SK-N-SH (cell line): ENCODE measurements around the gene BTG4. TPM values are rescaled to one million over a fixed set of nuclear protein-coding genes. Genes with fewer than 3 reads are reported as not detected.

ENCODE experiments used
- CTCF ChIA-PET: fragments of 300-600, 350-600 bp; formaldehyde crosslinking; extraction: SDS; loops from one replicate; lab custom pipeline; 2021; lab: Yijun Ruan, JAX
- POLR2A ChIA-PET: fragments of 350-600 bp; sonication (Branson Sonifier 250); formaldehyde crosslinking; extraction: SDS; loops from one replicate; lab custom pipeline; 2020; ENCODE audit warnings: antibody characterized with exemption, inconsistent platforms; lab: Yijun Ruan, JAX
- DNase-seq: peaks from one replicate; pipeline ENCODE4 v3.0.0; 2012
- H2AFZ ChIP-seq: fragments of 200-600 bp; sonication (generic); 2 replicates; pipeline ENCODE4 v1.8.1; 2016; ENCODE audit warnings: antibody characterized with exemption, mild to moderate bottlenecking, low read depth
- H3F3A ChIP-seq: fragments of 200-600 bp; sonication (generic); replicated peaks from 2 replicates; pipeline ENCODE3; 2016; ENCODE audit warnings: antibody characterized with exemption, mild to moderate bottlenecking; ENCODE audit not compliant: insufficient read depth
- H3K27ac ChIP-seq, 2 experiments: fragments of 200-500 bp in 1 of 2; fragments of 200-600 bp in 1 of 2; sonication (Bioruptor generic) in 1 of 2; sonication (generic), shearing (Covaris generic) in 1 of 2; 2 replicates each; pipeline versions ENCODE4 v1.5.1 to v1.6.1; 2014 to 2016; ENCODE audit warnings: low read depth in 2 of 2, inconsistent platforms in 1 of 2, low read length in 1 of 2, mild to moderate bottlenecking in 1 of 2, mixed read lengths in 1 of 2
- H3K27me3 ChIP-seq: fragments of 200-600 bp; sonication (generic), shearing (Covaris generic); 2 replicates; pipeline ENCODE4 v1.6.1; 2016; ENCODE audit warnings: mixed run types; ENCODE audit not compliant: insufficient read depth
- H3K36me3 ChIP-seq, 2 experiments: fragments of 200-500 bp in 1 of 2; fragments of 200-600 bp in 1 of 2; sonication (Bioruptor generic) in 1 of 2; sonication (generic) in 1 of 2; replicated peaks in 1 of 2; 2 replicates each; pipeline versions ENCODE3 to v1.5.1; 2014 to 2016; ENCODE audit warnings: low read length in 1 of 2, mild to moderate bottlenecking in 1 of 2; ENCODE audit not compliant: insufficient read depth in 2 of 2, control insufficient read depth in 1 of 2
- H3K4me1 ChIP-seq, 2 experiments: fragments of 200-500 bp in 1 of 2; fragments of 200-600 bp in 1 of 2; sonication (Bioruptor generic) in 1 of 2; sonication (generic), shearing (Covaris generic) in 1 of 2; 2 replicates each; pipeline versions ENCODE4 v1.5.1 to v1.6.1; 2014 to 2016; ENCODE audit warnings: low read depth in 1 of 2, low read length in 1 of 2, mixed run types in 1 of 2; ENCODE audit not compliant: insufficient read depth in 2 of 2, control insufficient read depth in 1 of 2
- H3K4me2 ChIP-seq: fragments of 200-600 bp; sonication (generic), shearing (Covaris generic); 2 replicates; pipeline ENCODE4 v1.6.1; 2017; ENCODE audit warnings: mixed run types
- H3K4me3 ChIP-seq, 2 experiments: fragments of 200-500 bp in 1 of 2; fragments of 200-600 bp in 1 of 2; sonication (Bioruptor generic) in 1 of 2; sonication (generic), shearing (Covaris generic) in 1 of 2; 2 replicates each; pipeline versions ENCODE4 v1.5.1 to v1.8.1; 2014 to 2016; ENCODE audit warnings: low read depth in 2 of 2, inconsistent platforms in 1 of 2, low read length in 1 of 2, mild to moderate bottlenecking in 1 of 2, mixed read lengths in 1 of 2, moderate library complexity in 1 of 2
- H3K79me2 ChIP-seq: fragments of 200-600 bp; sonication (generic); 2 replicates; pipeline ENCODE4 v1.8.1; 2017; ENCODE audit warnings: mild to moderate bottlenecking; ENCODE audit not compliant: insufficient read depth
- H3K9ac ChIP-seq: fragments of 200-600 bp; sonication (generic); 2 replicates; pipeline ENCODE4 v1.6.1; 2017; ENCODE audit warnings: mixed run types
- H3K9me2 ChIP-seq: fragments of 200-600 bp; sonication (generic); 2 replicates; pipeline ENCODE4 v1.6.1; 2017; ENCODE audit warnings: mixed run types
- H3K9me3 ChIP-seq: fragments of 200-600 bp; sonication (generic); 2 replicates; pipeline ENCODE4 v1.6.1; 2017; ENCODE audit warnings: mixed run types, mild to moderate bottlenecking, moderate library complexity
- H4K20me1 ChIP-seq: fragments of 200-600 bp; sonication (generic); 2 replicates; pipeline ENCODE4 v1.6.1; 2017; ENCODE audit warnings: mild to moderate bottlenecking, mixed run types; ENCODE audit not compliant: insufficient read depth
- CHD2 ChIP-seq: fragments of 150-350 bp; IDR thresholded peaks from 2 replicates; pipeline ENCODE4 v1.6.1; 2018; ENCODE audit warnings: low read length; ENCODE audit not compliant: partially characterized antibody
- ELF1 ChIP-seq: IDR thresholded peaks from 2 replicates; pipeline ENCODE4 v1.4.0; 2012
- FOXJ3 ChIP-seq: sonication (generic); formaldehyde crosslinking; IDR thresholded peaks from 2 replicates; pipeline ENCODE4 v1.5.1; 2020; ENCODE audit warnings: mild to moderate bottlenecking, missing genetic modification reagents
- FOXM1 ChIP-seq: IDR thresholded peaks from 2 replicates; pipeline ENCODE4 v1.4.0; 2012; ENCODE audit warnings: low read depth, mild to moderate bottlenecking
- GATA2 ChIP-seq: sonication (generic); formaldehyde crosslinking; IDR thresholded peaks from 2 replicates; pipeline ENCODE4 v1.5.0; 2020; ENCODE audit warnings: mild to moderate bottlenecking, missing genetic modification reagents
- JUND ChIP-seq: IDR thresholded peaks from 2 replicates; pipeline ENCODE4 v1.4.0; 2012
- MEF2A ChIP-seq: IDR thresholded peaks from 2 replicates; pipeline ENCODE4 v1.4.0; 2012; ENCODE audit warnings: low read depth, borderline replicate concordance
- MXI1 ChIP-seq: IDR thresholded peaks from 2 replicates; pipeline ENCODE4 v1.6.1; 2012; ENCODE audit warnings: mild to moderate bottlenecking, low read depth, low read length, improper control_type of control experiment
- NFIC ChIP-seq: IDR thresholded peaks from 2 replicates; pipeline ENCODE4 v1.4.0; 2012; ENCODE audit warnings: borderline replicate concordance
- NRF1 ChIP-seq: IDR thresholded peaks from 2 replicates; pipeline ENCODE4 v1.6.1; 2012; ENCODE audit warnings: low read depth, mild to moderate bottlenecking, low read length
- POLR2AphosphoS5 ChIP-seq: IDR thresholded peaks from 2 replicates; pipeline ENCODE4 v1.6.1; 2012; ENCODE audit warnings: low read depth, low read length
- RAD21 ChIP-seq: IDR thresholded peaks from 2 replicates; pipeline ENCODE4 v1.6.1; 2012; ENCODE audit warnings: mild to moderate bottlenecking, low read length
- RCOR1 ChIP-seq: fragments of 150-350 bp; IDR thresholded peaks from 2 replicates; pipeline ENCODE4 v1.6.1; 2017; ENCODE audit warnings: antibody characterized with exemption, low read length
- RFX5 ChIP-seq: IDR thresholded peaks from 2 replicates; pipeline ENCODE4 v1.6.1; 2012; ENCODE audit warnings: mild to moderate bottlenecking, improper control_type of control experiment, low read length
- RXRA ChIP-seq: IDR thresholded peaks from 2 replicates; pipeline ENCODE4 v1.4.0; 2012; ENCODE audit warnings: low read depth, mild to moderate bottlenecking, borderline replicate concordance
- SIN3A ChIP-seq: IDR thresholded peaks from 2 replicates; pipeline ENCODE4 v1.6.1; 2012; ENCODE audit warnings: low read depth, mild to moderate bottlenecking, low read length, moderate library complexity, borderline replicate concordance
- TAF1 ChIP-seq: IDR thresholded peaks from 2 replicates; pipeline ENCODE4 v1.6.1; 2012; ENCODE audit warnings: low read depth, mild to moderate bottlenecking, low read length, moderate library complexity, borderline replicate concordance
- TCF12 ChIP-seq: IDR thresholded peaks from 2 replicates; pipeline ENCODE4 v1.4.0; 2012
- YY1 ChIP-seq: IDR thresholded peaks from 2 replicates; pipeline ENCODE4 v1.4.0; 2012; ENCODE audit warnings: low read depth, mild to moderate bottlenecking
- WGBS: methylation state at CpG from one replicate; pipeline ENCODE4 v1.1.6; 2017; ENCODE audit warnings: low lambda C conversion rate; 5-methylcytosine and 5-hydroxymethylcytosine counted together
- polyA plus RNA-seq, 3 experiments: library from polyadenylated mRNA; depleted of rRNA; stranded (reverse); fragments of >200 nt; gene quantifications; 2 replicates each; pipeline ENCODE4 v1.2.3, GENCODE V29; 2012
- TF ChIP-seq, protein P1 (sequence below): IDR thresholded peaks from 2 replicates; pipeline ENCODE4; 2012
- TF ChIP-seq, protein P2 (sequence below): IDR thresholded peaks from 2 replicates; pipeline ENCODE4 v1.6.1; 2012; ENCODE audit warnings: mild to moderate bottlenecking, low read depth, low read length, moderate library complexity
- TF ChIP-seq, protein P3 (sequence below): IDR thresholded peaks from 2 replicates; pipeline ENCODE4 v1.4.0; 2012; ENCODE audit warnings: low read depth

The BTG4 gene
- polyA plus RNA-seq, 1 of the 3 experiments (the other 2 are of a cell fraction): 0.26 TPM

DNA sequence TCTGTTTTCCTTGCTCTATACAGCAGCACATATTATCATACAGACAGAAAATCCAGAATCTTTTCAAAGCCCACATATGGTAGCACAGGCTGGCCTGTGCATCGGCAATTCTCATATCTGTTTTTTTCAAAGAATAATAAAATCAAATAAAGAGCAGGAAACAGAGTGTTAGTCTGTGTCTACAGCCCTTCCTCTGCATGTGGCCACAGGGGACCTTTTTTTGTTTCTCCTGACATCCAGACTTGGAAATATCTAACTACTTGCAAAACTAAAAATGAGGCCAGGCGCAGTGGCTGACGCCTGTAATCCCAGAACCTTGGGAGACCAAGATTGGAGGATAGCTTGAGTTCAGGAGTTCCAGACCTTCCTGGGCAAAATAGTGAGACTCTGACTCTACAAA, 48.6 kb upstream of the BTG4 start (continued):
- TF ChIP-seq TAF1: no peak
- TF ChIP-seq YY1: no peak
- no peak for TF ChIP-seq GATA2
- TF ChIP-seq, protein P1, sequence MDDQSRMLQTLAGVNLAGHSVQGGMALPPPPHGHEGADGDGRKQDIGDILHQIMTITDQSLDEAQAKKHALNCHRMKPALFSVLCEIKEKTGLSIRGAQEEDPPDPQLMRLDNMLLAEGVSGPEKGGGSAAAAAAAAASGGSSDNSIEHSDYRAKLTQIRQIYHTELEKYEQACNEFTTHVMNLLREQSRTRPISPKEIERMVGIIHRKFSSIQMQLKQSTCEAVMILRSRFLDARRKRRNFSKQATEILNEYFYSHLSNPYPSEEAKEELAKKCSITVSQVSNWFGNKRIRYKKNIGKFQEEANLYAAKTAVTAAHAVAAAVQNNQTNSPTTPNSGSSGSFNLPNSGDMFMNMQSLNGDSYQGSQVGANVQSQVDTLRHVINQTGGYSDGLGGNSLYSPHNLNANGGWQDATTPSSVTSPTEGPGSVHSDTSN: no peak
- no peak for TF ChIP-seq FOXM1
- TF ChIP-seq NFIC: no peak
- no peak for TF ChIP-seq MXI1

DNA sequence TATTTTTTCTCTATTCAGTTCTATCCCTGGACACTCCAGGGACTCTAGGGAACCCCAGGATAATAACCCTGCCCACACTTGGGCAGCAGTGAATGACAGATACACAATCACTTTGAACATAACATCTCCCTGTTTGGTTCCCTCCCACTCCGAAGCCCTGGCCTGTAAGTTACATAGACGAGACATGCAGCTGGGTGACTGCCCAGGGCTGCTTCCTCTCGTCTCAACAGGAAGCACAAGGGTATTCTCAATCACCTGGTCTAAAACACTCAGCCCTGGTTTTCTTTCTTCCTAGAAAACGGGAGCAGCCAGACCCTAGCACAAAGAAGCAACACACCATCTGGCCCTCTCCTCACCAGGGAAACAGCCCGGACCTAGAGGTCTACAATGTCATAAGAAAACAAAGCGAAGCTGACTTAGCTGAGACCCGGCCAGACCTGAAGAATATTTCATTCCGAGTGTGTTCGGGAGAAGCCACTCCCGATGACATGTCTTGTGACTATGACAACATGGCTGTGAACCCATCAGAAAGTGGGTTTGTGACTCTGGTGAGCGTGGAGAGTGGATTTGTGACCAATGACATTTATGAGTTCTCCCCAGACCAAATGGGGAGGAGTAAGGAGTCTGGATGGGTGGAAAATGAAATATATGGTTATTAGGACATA, 47.7 kb upstream of the BTG4 start:
- Histone ChIP-seq H3F3A (peaks cover 89% of the 10 kb centered on the region), H3K79me2 (peaks cover 14% of the 10 kb centered on the region; the same call in 1 of the 2 replicates), H3K36me3 (peaks cover 40 to 69% of the 10 kb centered on the region in 2 experiments), H3K4me2 (no peak overlapping the region; the same call in 1 of the 2 replicates), H3K9ac (peak overlapping the region; percentile 34; the same call in 1 of the 2 replicates), H3K4me1 (peaks cover 16 to 53% of the 10 kb centered on the region in 2 experiments), H3K9me3 (no peaks in the 10 kb centered on the region), H3K9me2 (no peaks in the 10 kb centered on the region), H3K27ac (peak overlapping the region; percentile 76 to 97), H3K4me3 (no peak overlapping the region), H4K20me1 (no peaks in the 10 kb centered on the region), H3K27me3 (no peaks in the 10 kb centered on the region), H2AFZ (no peak overlapping the region)
- ChIA-PET CTCF (interaction anchor here (1.4 to 1.6 kb wide), 4 partner anchors 19 to 282 kb away, joined by 4 to 7 read pairs (median 5); partner anchors contain the start of gene LAYN), POLR2A (no interaction called here)
- 78% methylated on average over 9 of the region's 11 CpGs for WGBS
- no peak for DNase-seq
- TF ChIP-seq TCF12: 0 out of 2 replicates have a peak, but pooled peaks have one; percentile 14
- TF ChIP-seq RAD21: no peak

DNA sequence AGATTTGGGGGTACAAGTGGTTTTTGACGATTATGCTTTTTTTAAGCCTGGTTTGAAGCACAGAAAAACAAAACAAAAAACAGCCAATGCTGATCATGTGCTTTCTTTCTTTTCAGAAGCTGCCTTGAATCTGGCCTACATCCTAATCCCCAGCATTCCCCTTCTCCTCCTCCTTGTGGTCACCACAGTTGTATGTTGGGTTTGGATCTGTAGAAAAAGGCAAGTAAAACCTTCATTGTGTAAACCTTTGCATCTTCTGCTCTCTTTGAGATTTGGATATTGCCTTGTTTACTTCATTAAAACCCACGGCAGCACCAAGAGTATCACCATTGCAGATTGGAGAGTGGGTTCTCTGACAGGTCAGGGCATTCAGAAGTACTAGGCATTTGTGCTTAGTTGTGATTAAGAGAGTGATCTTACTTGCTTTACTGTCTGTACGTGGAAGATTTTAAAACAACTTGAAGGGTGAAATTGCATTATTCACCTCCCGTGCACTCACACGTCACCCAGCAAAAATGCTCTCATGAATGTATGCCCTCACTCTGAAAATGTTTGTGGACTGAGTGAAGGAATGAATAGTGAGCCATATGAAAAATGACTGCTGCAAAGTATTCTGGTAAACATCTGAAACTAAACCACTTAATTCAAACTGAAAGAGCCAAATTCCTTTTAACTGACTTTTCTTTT, 45.4 kb upstream of the BTG4 start:
- 14% methylated on average over 5 of the region's 5 CpGs for WGBS
- peaks cover 18% of the 10 kb centered on the region; the same call in 1 of the 2 replicates for H3K79me2 ChIP-seq
- TF ChIP-seq RCOR1 (no peak), RXRA (peak; percentile 99), NRF1 (no peak), CHD2 (no peak), ELF1 (peak; percentile 47; the same call in 1 of the 2 replicates), POLR2AphosphoS5 (peak; percentile 98), RFX5 (no peak), JUND (peak; percentile 100), FOXM1 (peak; percentile 98), YY1 (peak; percentile 29; the same call in 1 of the 2 replicates), GATA2 (no peak), SIN3A (peak; percentile 76; the same call in 1 of the 2 replicates), MEF2A (peak; percentile 86), FOXJ3 (CRISPR knock-in tag) (no peak)
- TF ChIP-seq, protein P2, sequence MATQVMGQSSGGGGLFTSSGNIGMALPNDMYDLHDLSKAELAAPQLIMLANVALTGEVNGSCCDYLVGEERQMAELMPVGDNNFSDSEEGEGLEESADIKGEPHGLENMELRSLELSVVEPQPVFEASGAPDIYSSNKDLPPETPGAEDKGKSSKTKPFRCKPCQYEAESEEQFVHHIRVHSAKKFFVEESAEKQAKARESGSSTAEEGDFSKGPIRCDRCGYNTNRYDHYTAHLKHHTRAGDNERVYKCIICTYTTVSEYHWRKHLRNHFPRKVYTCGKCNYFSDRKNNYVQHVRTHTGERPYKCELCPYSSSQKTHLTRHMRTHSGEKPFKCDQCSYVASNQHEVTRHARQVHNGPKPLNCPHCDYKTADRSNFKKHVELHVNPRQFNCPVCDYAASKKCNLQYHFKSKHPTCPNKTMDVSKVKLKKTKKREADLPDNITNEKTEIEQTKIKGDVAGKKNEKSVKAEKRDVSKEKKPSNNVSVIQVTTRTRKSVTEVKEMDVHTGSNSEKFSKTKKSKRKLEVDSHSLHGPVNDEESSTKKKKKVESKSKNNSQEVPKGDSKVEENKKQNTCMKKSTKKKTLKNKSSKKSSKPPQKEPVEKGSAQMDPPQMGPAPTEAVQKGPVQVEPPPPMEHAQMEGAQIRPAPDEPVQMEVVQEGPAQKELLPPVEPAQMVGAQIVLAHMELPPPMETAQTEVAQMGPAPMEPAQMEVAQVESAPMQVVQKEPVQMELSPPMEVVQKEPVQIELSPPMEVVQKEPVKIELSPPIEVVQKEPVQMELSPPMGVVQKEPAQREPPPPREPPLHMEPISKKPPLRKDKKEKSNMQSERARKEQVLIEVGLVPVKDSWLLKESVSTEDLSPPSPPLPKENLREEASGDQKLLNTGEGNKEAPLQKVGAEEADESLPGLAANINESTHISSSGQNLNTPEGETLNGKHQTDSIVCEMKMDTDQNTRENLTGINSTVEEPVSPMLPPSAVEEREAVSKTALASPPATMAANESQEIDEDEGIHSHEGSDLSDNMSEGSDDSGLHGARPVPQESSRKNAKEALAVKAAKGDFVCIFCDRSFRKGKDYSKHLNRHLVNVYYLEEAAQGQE: peak; percentile 72
- TF ChIP-seq, protein P3, sequence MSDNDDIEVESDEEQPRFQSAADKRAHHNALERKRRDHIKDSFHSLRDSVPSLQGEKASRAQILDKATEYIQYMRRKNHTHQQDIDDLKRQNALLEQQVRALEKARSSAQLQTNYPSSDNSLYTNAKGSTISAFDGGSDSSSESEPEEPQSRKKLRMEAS: peak; percentile 79

More for the DNA sequence above, 45.4 kb upstream of the BTG4 start:
- DNase-seq: no peak
- peak overlapping the region; percentile 71 for H3K9ac ChIP-seq
- no peaks in the 10 kb centered on the region for H3K9me3 ChIP-seq
- peaks cover 93% of the 10 kb centered on the region for H3F3A ChIP-seq
- H4K20me1 ChIP-seq: no peaks in the 10 kb centered on the region
- peak overlapping the region; percentile 95 to 99 for H3K27ac ChIP-seq
- no peak overlapping the region for H2AFZ ChIP-seq
- CTCF ChIA-PET: interaction anchor here (0.6 kb wide), 1 partner anchor 107 kb away, joined by 3 read pairs; no protein-coding TSS in a partner anchor
- H3K4me3 ChIP-seq: no peak overlapping the region
- H3K36me3 ChIP-seq: peaks cover 42 to 76% of the 10 kb centered on the region in 2 experiments
- H3K4me2 ChIP-seq: peak overlapping the region; percentile 36
- H3K9me2 ChIP-seq: no peaks in the 10 kb centered on the region
- no peaks in the 10 kb centered on the region for H3K27me3 ChIP-seq
- peaks cover 16 to 57% of the 10 kb centered on the region in 2 experiments for H3K4me1 ChIP-seq
- POLR2A ChIA-PET: no interaction called here
